Activated T-cell treated with anti-CD3 and anti-CD28 coated beads for 48 hours (primary cell): ENCODE data around the gene EML4.

Experiments
- DNase-seq: peaks from one replicate; pipeline ENCODE4 v3.0.0-alpha.2; 2020; ENCODE audit warnings: low read depth

Gene EML4

DNA sequence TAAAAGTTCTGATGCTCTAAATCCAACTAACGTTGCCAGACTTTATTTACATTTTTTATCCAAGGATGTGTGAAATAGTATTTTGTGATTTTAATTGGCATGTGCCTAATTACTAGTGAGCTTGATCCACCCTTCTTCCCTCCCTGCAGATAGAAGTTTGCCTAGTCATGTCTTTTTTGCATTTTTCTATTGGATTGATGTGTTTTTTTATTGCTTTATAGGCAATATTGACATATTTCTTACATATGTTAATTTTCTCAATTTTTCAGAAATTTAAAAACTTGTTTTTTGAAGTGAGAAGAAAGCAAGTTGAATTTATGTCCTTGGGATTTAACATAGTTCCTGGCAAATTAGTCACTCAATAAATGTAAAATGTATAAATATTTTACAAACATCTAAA, 56.4 kb downstream of the EML4 start:
- DNase-seq: no peak

DNA sequence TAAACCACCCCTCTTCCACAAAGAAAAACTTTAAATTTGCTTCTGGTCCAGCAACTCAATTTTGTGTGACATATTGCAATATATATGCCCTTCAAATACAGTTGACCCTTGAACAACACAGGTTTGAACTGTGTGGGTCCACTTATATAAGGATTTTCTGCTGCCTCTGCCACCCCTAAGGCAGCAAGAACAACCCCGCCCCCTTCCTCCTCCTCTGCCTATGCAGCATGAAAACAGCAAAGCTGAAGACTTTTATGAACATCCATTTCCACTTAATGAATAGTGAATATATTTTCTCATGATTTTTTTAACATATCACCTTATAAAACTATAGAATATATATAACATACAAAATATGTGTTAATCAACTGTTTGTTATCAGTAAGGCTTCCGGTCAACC, 58.3 kb downstream of the EML4 start:
- DNase-seq: no peak

DNA sequence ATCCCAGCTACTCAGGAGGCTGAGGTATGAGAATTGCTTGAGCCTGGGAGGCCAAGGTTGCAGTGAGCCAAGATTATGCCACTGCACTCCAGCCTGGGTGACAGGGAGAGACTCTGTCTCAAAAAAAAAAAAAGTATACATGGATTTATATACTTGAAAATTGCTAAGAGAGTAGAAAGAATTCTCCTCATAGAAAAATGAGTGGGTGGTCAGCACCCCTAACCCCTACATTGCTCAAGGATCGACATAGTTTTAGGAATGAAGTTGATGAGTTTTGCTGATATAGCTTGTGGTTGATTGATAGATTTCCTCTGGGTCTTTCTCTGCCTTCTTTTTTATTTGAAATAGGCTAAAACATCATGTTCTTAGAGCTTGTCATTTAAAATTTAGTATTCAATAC, 58.9 kb downstream of the EML4 start:
- no peak for DNase-seq

DNA sequence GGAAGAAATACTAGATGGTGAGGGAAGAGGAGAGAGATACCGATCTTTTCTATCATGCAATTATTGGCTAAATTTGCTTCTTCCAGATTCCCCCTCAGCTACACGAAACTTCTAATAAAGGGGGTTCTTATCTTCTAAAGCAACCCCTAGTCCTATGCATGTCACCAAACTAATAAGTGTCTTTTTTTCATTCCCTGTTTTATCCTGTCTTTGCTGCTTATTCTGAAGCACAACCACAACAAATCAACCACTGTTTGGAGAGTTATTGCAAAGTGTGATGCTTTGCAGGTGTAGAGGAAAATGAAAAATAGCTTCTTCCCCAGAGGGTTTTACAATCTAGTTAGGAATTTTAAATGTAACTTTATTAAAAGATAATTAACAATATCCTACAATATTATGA, 60.8 kb downstream of the EML4 start:
- DNase-seq: no peak

DNA sequence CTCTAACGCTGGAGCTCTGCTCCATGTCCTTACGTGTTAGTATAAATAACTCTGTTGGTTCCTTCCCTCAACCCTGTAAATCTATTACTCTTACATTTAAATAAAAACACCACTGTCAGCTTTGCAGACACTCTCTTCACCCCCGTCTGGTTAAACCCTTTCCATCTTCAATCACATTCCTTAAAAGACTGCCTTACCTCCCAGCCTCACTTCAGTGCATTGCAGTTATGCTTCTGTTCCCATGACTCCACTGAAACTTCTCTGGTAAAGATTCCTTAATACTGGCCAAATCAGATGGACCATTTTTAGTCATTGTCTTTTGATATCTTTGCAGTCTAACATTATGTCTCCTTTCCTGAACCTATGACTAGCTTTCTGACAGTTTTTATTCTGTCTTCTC, 61.7 kb downstream of the EML4 start:
- no peak for DNase-seq

DNA sequence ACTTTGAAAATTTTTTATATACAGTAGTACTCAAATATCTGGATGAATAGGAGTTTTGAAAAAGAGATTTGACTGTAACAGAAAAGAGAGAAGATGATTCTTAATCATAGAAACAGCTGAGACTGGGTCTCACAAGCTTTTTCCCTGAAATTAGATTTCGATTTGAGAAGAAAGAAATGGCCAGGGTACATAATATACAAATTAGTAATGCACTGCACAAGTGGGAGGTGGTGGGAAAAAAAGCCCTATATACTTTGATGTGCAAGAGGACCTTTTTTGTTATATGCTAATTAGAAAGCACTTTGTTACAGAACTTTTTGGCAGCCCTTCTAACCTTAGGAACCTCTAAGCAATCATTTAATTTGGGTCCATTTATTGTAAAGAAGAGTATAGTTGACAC, 62.9 kb downstream of the EML4 start:
- no peak for DNase-seq

DNA sequence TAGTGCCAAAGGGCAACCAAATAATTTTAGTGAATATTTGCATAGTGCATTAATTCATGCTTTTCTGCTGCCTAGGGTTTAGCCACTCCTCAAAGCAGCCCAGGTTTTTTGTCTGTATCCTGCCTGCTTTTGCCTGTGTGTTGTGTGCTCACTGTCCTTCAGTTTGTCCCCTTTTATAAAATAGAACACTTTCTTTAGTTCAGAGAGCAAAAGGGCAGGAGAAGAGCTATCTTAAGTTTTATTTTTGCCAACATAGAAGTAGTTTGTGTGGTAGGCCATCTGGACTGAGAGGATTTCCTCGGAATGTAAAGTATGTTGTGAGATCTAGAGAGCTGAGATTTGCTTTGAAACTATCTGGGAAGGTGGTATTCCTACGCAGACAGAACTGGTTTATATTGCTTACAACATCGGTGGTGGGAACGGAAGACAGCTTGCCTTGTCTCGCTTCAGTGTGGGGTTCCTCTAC, 64.9 kb downstream of the EML4 start:
- no peak for DNase-seq

DNA sequence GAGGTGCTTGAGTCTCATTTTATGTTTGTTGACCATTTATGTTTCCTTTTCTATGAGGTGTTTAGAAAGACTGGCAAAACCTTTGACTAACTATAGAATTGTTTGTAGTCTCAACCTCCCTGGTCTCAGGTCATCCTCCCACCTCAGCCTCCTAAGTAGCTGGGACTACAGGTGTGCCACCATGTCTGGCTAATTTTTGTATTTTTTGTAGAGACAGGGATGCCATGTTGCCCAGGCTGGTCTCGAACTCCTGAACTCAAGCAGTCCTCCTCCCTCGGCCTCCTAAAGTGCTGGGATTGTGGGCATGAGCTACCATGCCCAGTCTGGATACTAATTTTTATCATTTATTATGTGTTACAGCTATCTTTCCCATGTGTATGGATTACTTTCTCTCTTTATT, 67.8 kb downstream of the EML4 start:
- DNase-seq: no peak

DNA sequence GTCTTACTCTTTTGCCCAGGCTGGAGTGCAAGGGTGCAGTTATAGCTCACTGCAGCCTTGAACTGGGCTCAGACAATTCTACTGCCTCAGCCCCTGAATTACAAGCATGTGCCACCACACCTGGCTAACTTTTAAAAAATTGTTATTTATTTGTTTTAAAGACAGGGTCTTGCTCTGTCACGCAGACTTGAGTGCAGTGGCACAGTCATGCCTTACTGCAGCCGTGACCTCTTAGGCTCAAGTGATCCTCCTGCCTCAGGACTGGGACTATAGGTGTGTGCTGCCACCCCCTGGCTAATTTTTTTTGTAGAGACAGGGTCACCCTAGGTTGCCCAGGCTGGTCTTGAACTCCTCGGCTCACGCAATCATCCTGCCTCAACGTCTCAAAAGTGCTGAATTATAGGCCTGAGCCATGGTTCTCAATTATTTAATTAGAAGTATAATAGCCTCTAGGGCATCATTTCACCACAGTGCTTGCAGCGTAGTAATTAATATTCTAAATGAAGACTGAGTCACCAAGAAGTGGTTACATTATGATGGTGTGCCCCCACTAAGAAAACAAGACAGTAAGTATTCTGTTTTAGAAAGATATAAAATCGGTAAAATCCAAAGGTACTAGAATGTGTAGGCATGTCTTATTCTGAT, 69.6 kb downstream of the EML4 start:
- peak; percentile 18 for DNase-seq

DNA sequence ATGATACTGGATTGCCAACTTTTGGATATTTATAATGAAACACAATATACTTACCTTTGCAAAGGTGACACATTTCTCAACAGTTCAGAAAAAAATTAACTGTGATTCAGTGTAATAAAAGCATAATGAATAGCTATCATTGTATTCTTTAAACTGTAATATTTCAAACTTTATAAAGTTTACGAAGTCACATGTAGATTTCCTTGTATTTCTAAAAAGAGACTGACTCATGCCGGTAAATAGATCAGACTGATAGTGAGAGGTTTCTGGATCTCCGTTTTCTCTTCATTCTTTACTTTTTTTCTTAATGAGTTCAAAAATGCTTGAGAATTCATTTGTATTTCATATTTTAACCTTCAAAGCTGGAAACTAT, 70.1 kb downstream of the EML4 start:
- no peak for DNase-seq

DNA sequence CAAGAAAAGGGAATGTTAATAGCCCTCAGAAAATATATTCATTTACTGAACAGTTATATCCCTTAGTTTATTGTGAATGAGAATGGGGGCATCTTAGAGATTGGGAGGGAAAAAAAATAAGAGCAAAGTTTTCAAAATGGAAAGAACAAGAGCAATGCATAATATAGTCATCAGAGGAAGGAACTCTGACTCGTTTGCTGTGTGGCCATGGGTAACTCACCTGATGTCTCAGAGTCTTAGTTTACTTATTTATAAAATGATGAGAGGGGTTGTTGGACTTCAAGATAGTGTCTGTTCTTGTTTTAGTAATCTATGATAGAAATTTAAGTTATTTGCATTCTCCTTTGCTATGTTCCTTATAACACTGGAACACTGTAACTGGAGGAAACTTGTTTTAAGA, 70.7 kb downstream of the EML4 start:
- DNase-seq: no peak

DNA sequence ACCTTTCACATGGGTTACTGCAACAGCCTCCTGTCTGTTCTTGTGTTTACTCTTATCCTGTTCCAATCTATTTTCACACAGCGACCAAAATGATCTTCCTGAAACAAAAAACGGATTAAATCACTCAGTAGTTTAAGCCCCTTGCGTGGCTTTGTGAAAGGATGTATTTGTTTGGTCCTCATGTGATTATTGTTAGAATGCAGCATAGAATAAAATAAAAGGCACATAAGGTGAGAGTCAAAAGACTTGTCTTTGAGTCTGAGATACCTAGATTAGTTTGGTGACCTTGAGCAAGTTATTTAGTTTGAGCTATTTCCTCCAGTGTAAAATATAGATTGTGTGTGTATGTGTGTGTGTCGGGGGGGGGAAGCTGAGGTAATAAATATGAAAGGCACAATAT, 72.4 kb downstream of the EML4 start:
- no peak for DNase-seq

DNA sequence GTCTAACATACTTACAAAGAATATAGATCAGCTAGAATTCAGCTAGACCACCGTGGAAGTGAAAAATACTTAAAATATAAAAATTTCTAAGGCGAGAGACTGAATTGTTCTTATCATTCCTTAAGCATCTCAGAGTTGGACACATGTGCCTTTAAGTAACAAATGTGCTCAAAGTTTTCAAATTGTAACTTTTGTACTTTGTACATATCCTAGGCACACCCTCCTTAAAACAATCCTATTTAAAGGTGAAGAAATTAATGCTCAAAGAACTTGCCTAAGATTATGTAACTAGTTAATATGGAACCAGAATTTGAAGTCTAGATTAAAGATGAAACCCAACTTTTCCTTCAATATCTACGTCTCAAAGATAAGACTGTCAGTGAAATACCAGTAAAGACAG, 74.1 kb downstream of the EML4 start:
- no peak for DNase-seq

DNA sequence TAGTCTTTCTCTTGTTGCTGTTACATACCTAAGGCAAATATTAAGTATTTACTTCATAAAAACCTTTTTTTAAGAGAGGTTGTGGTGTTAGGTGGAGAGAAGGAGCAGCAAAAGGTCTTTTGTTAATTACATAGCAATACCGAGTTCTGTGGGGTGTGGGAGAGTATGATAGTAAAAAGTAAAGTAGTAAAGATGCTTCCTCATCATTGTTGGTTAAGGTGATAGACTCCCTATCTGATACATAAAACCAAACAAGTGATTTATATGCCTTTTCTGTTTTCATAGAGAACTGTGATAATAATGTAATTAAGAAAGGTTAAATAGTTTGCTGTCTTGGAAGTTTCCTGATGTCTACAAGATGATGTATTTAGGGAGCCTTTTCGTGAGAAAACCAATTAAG, 75.4 kb downstream of the EML4 start:
- DNase-seq: no peak

DNA sequence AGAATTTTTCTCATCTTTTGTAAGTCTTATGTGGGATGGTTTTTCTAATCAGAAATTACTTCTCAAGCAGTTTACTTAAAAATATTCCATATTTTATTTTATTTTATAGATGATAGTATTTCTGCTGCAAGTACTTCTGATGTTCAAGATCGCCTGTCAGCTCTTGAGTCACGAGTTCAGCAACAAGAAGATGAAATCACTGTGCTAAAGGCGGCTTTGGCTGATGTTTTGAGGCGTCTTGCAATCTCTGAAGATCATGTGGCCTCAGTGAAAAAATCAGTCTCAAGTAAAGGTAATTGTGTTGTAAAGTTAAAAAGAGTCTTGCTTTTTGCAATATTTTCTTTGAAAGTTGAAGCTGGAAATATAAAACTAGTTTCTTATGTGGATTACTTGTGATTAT, 76.2 kb downstream of the EML4 start:
- no peak for DNase-seq

DNA sequence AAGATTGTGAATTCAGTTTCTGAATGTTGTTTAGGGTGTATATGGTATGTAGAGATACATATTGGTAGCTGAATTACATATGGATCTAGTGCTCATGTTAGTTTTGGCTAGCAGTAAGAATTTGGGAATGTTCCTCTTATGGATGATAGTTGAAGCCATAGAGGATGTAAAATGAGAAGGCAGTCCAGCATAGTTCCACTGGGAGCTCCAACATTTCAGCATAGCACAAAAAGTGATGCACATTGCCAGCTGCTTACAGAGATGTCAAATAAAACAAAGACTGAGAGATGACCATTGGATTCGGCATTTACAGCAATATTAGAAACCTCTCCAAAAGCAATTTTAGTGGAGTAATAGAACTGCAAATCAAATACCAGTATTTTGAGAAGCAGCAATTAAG, 77.4 kb downstream of the EML4 start:
- DNase-seq: no peak

DNA sequence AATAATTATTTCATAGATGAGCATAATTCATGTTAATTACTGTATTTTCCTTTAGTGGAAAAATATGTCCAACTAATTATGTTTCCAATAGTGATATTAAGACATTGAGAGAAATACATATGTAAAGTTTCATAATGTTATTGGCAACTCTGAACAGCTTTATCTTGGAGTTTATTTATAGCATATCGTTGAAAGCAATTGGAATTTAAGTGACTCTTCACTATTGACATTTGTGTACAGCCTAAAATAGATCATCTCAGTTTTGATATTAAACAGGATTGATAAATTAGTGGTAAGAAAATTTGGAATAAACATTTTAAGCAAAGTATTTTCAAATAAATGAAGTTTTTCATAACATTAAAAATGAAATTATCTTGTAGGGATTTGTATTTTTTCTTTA, 79.7 kb downstream of the EML4 start:
- DNase-seq: no peak

DNA sequence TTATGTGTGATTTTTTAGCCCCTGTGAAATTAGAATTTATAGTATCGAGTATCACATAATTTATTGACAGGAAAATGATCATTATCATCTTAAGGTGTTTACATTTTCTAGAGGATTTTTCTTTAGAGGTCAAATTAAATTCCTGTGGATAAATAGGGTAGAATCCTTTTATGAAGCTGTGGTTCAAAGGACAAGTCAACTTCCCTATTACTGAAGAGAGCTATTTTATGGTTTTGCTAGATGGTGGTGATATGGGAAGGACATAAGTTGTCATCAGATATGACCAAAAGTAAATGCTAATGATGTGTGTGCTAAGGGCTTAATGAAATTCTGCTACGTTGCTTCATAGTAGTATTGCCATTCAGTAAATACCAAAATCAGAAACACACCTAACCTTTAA, 80.1 kb downstream of the EML4 start:
- no peak for DNase-seq

DNA sequence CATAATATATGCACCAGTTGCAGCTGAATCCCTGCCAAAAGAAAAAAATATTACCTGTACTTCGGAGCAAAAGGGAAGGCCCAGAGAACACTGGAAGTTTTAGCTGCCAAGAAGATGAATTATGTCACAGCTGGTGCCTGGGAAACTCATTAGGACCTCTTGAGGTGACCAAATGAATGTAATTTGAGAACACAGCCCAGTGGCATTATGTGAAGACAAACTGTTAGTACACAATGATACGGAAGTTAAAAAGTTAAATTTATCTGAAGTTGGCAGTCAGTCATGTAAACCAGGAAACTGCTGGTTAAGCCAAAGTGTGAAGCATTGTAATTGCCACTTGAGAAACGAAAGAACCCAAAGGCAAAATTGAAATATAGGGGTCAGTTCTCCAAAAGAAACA, 80.7 kb downstream of the EML4 start:
- no peak for DNase-seq

DNA sequence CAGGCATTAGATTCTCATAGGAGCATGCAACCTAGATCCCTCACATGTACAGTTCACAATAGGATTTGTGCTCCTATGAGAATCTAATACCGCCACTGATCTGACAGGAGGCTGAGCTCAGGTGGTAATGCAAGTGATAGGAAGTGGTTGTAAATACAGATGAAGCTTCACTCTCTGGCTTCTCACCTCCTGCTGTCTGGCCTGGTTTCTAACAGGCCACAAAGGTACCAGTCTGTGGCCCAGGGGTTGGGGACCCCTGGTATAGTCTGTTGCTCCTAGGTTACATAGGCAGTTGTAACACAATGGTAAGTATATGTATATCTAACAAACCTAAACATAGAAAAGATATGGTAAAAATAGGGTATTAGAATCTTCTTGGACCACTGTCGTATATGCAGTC, 81.8 kb downstream of the EML4 start:
- DNase-seq: no peak

DNA sequence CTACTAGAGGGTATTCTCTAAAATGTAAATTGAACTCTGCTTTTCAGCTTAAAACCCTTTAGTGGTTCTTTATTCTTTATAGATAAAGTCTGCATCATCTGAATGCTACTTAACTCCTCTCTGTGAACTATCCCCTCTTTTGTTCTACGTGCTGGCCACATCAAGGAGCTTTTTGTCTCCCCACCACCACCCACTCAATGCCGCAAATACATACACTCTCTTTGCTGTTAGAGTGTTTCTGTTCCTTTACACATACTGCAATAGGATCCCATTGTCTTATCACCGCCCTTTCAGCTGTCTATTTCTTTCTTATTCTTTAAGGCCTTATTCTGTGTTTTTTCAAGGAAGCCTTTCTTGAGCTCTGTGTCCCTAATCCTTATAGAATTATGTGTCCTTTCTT, 83.3 kb downstream of the EML4 start:
- DNase-seq: no peak

DNA sequence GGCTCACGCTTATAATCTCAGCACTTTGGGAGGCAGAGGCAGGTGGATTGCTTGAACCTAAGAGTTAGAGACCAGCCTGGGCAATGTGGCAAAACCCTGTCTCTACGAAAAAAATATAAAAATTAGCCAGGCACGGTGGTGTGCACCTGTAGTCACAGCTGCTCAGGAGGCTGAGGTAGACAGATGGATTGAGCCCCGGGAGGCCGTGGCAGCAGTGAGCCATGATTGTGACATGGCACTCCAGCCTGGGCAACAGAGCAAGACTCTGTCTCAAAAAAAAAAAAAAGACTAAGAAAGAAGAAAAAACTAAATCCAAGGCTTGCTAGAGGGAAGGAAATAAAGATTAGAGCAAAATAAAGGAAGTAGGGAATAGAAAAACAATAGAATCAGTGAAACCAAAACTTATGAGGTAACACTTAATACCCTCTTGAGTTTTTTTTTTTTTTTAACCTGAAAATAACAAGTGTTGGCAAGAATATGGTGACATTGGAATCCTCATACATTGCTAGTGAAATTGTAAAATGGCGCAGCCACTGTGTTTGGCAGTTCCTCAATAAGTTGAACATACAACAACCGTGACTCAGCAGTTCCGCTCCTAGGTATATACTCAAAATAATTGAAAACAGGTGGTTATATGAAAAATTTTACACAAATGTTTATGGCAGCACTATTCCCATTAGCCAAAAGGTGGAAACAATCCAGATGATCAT, 85.2 kb downstream of the EML4 start:
- no peak for DNase-seq

DNA sequence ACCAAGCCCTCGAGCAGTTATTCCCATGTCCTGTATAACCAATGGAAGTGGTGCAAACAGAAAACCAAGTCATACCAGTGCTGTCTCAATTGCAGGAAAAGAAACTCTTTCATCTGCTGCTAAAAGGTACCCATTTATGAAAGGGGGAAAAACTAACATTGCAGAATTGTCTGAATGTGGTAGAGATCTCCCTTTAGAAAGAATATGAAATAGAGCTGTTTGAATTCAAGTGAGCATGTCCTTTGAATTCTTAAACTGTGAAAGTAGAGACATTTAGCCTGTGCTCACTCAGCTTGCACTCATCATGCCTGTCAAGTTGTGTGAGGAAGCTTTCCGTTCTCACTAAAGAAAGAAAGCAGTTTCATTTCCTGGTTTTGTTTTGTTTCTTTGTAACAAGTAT, 87.4 kb downstream of the EML4 start:
- DNase-seq: no peak

DNA sequence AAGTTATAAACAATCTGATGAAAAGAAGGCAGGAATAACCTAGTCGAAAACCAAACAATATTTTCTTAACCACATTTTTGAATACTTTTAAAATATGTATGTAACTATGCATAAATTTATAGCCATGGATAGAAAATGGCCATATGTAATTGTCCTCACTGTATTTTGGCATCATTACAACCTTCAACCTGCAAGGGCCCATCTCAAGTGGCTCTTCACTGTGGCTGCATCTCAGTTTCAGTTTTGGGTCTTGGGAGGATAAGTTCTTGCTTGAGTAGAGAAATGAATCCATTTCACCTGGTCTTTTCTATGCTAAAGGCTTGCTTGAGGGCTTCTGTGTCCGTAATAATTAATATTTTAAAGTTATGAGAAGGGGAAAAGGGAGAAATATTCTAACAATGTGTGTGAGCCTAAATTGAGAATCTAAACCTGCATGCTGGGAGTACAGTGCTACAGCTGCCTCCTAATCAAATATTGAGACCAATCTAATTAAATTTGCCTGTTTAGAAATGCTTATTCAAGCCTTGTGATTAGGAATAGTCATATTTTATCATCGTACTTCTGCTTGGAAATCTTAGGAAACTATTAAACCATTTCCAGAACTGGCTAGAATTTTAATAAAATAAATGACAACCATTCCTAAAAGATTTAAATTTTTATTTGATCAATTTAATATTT, 92.5 kb downstream of the EML4 start:
- DNase-seq: no peak
